Gastroesophageal sphincter (tissue), 4 donors: Measurements from ENCODE around the gene GORAB. TPM values are rescaled to one million over a fixed set of nuclear protein-coding genes. Genes with fewer than 3 reads are reported as not detected.

Source experiments
- ATAC-seq: fragments of 150-250 bp; one replicate; pipeline ENCODE4 v1.9.1; 2016; ENCODE audit warnings: mild to moderate bottlenecking, moderate library complexity
- H3K27ac ChIP-seq, 4 donors: fragments of 200-600 bp; sonication (generic) in 3 of 4; 1 replicate in 3 of 4; 2 replicates in 1 of 4; pipeline ENCODE4 v1.5.1; 2016 to 2019
- H3K27me3 ChIP-seq: fragments of 200-600 bp; sonication (generic); one replicate; pipeline ENCODE4 v1.5.1; 2019
- H3K36me3 ChIP-seq, 2 donors: fragments of 200-600 bp; sonication (generic); one replicate each; pipeline ENCODE4 v1.5.1; 2019; ENCODE audit warnings: control low read depth in 1 of 2
- H3K4me1 ChIP-seq, 3 donors: fragments of 200-600 bp; sonication (generic); 1 replicate in 2 of 3; 2 replicates in 1 of 3; pipeline ENCODE4 v1.5.1; 2016 to 2019; ENCODE audit warnings: control low read depth in 2 of 3
- H3K4me3 ChIP-seq, 2 donors: fragments of 200-600 bp; sonication (generic); one replicate each; pipeline ENCODE4 v1.5.1; 2019; ENCODE audit warnings: mild to moderate bottlenecking in 1 of 2, moderate library complexity in 1 of 2
- H3K9me3 ChIP-seq, 3 donors: fragments of 200-600 bp; sonication (generic); one replicate each; pipeline ENCODE4 v1.5.1; 2017 to 2019; ENCODE audit warnings: control low read depth in 2 of 3
- CTCF ChIP-seq, 4 experiments: fragments of 200-600 bp in 2 of 4; fragments of 450-650 bp in 2 of 4; sonication (generic) in 1 of 4; IDR thresholded peaks; one replicate each; pipeline ENCODE4 v1.5.1; 2017 to 2019; ENCODE audit warnings: antibody characterized with exemption in 4 of 4, mild to moderate bottlenecking in 2 of 4, moderate library complexity in 2 of 4
- EP300 ChIP-seq: sonication (generic); formaldehyde crosslinking; IDR thresholded peaks from one replicate; pipeline ENCODE4 v1.6.1; 2017; ENCODE audit warnings: antibody characterized with exemption, mild to moderate bottlenecking
- POLR2A ChIP-seq, 2 donors: fragments of 450-650 bp; IDR thresholded peaks; one replicate each; pipeline ENCODE4 v1.6.1; 2017; ENCODE audit warnings: antibody characterized with exemption in 2 of 2, mild to moderate bottlenecking in 2 of 2, moderate library complexity in 1 of 2
- POLR2AphosphoS5 ChIP-seq: sonication (generic); formaldehyde crosslinking; IDR thresholded peaks from one replicate; pipeline ENCODE4 v1.6.1; 2017; ENCODE audit warnings: antibody characterized with exemption
- WGBS, 2 donors: methylation state at CpG; one replicate each; pipeline ENCODE4 v1.1.5; 2018; ENCODE audit warnings: low coverage in 1 of 2; 5-methylcytosine and 5-hydroxymethylcytosine counted together
- total RNA-seq, 4 donors: library from RNA; depleted of rRNA; stranded (reverse); fragments of >200 nt; gene quantifications; one replicate each; pipeline ENCODE4 v1.1.0, GENCODE V29; 2016

Gene GORAB
- total RNA-seq, 4 donors from 2014 or later = 5.9 to 18.0 (median 8.8) TPM

GRCh38 chr1:170601866-170602265 lies 69.9 kb downstream of the GORAB start:
- H3K9me3 ChIP-seq = peaks cover 0 to 21% (median 0%) of the 10 kb centered on the region in 3 donors
- H3K27ac ChIP-seq = no peak overlapping the region
- no peak overlapping the region for H3K4me3 ChIP-seq
- no peak for ATAC-seq
- WGBS, 2 donors = 67 to 75% methylated on average over 1 of the region's 1 CpG
- no peaks in the 10 kb centered on the region for H3K36me3 ChIP-seq
- H3K27me3 ChIP-seq = no peaks in the 10 kb centered on the region
- TF ChIP-seq CTCF (IDR thresholded peaks at IDR 0.05) (no peak), POLR2A (IDR thresholded peaks at IDR 0.05) (no peak), EP300 (no peak), POLR2AphosphoS5 (no peak)
- no peaks in the 10 kb centered on the region for H3K4me1 ChIP-seq

Other genes starting within 250 kb of the GORAB start
- gene PRRX1, start 132.0 kb downstream of the GORAB start, total RNA-seq = 10 to 100 TPM; 13.4 to 27.9 (median 21.4) TPM